Left lobe of liver (tissue), 2 donors: Measurements from ENCODE around the gene SORCS2. TPM values are rescaled to one million over a fixed set of nuclear protein-coding genes. Genes with fewer than 3 reads are reported as not detected.

ENCODE experiments used
- ATAC-seq: fragments of 200-7000 bp; cut with Tn5 transposase; one replicate; pipeline ENCODE4 v1.9.1; 2020; ENCODE audit warnings: mild to moderate bottlenecking, moderate library complexity
- DNase-seq: peaks from one replicate; pipeline ENCODE4 v3.0.0-alpha.2; 2020; ENCODE audit warnings: low spot score
- total RNA-seq: library from RNA; stranded (reverse); gene quantifications from one replicate; pipeline ENCODE4 v1.2.1, GENCODE V29; 2021
- donor health status: DM: no; HTN: no; CAD: no; lungs with moderate emphysema.
- donor health status: DM: no; HTN: yes; CAD: no.

SORCS2 gene
- total RNA-seq, 1 donor from 2014 or later, result 0.35 TPM

DNA sequence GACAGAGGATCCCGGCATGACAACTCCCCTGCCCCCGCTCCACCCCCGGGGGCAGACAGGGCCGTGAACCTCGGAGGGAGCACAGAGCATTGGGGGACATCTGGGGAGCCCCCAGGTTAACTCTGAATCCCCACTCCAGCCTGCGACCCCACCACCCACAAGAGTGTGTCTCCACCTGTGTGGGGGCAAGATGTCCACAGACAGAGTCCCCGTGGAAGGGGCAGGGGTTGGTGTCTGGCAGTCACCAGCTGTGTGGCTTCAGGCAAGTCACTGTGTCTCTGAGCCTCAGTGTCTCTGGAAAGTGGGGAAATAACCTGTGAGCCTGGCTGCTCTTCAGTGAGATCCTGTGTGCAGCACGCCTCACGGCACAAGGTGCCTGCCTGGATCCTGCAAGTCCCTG lies 508.3 kb downstream of the SORCS2 start:
- ATAC-seq (no peak), DNase-seq (no peak)

DNA sequence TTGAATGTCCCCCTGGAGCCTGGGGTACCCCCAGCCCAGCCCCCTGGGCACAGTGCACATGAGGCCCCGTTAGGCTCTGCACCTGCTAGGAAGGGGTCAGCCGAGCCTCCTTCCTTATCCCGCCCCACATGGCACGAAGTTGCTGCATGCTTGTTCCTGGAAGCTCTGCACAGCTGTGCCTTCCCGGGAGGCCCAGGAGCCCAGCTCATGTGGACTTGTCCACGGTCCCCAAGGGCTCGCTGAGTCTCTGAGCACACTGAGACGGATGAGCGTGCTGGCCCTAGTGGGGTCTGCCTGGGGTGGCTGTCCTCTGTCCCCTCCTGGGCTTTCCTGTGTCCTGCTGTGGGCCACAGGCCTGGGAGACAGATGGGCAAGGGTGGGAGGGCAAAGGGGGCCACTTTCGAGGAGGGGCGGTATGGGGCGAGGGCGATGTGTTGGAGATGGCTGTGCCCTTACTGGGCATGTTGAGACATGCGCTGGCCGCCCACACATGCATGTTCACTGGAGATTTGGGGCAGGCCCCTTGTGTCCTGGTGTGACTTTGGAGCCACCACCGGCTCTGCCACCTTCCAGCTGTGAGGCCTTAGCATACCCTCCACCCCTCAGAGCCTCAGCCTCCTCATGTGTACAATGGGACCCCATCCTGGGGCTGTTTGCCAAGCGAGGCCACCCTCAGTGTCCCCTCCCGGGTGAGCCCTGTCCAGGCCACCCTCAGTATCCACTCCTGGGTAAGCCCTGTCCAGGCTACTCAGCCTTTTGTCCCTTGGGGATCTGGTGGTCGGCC lies 509.7 kb downstream of the SORCS2 start:
- DNase-seq (no peak), ATAC-seq (no peak)

DNA sequence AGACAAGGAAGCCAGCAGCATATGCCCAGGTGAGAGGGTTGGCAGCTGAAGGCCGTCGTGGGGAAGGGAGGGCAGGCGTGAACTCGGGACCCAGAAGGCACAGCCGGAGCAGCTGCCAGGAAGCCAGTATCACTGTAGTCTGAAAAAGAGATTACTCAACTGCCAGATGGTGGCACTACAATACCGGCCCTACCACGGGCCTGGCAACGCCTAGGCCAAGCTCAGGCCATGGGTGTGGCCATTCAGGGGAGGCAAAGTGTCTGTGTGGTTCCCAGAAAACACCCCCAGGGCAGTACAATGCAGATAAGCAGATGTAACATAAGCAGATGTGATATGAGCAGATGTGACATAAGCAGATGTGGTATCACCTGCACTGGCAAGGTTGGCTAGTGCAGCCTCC lies 511.4 kb downstream of the SORCS2 start:
- ATAC-seq (no peak), DNase-seq (no peak)

- no peak for ATAC-seq
Observed at GRCh38 chr4:7704091-7704490, 511.8 kb downstream of the SORCS2 start.

DNA sequence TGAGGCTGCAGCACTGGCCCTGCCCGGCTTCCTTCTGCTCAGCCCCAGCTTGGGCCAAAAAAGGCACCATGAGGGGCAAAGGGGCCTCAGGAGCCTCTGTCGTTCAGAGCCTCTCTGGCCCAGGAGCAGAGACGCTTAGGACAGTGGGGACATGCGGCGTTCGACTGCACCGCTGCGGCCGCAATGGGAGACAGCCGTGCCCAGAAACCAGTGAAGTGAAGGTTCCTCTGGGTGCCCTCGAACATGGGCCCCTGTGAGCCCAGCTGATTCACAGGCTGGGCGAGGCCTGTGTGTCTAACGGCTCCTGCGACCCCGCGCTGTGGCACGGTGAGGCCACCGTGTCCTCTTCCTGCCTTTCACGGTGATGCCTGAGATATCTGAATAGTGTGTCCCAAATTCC lies 512.3 kb downstream of the SORCS2 start:
- DNase-seq, result no peak
- no peak for ATAC-seq

More at GRCh38 chr4:7704091-7704490, 511.8 kb downstream of the SORCS2 start:
- no peak for DNase-seq

DNA sequence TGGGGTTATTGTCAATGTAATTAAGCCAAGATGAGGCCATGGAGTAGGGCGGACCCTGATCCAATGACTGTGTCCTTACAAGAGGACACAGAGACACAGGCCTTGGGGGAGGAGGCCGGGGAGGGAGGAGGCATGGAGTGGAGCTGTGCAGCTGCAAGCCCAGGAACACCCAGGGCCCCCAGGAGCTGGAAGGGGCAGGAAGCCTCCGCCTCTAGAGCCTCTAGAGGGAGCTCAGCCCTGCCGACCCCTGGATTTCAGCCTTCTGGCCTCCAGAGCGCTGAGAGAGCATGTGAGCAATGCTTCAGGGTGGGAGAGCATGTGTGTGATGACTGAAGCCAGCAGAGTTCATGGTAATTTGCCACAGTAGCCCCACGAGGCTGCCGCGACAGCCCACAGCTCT lies 512.7 kb downstream of the SORCS2 start:
- ATAC-seq, result no peak
- no peak for DNase-seq

- no peak for ATAC-seq
- no peak for DNase-seq
Observed at GRCh38 chr4:7705593-7705992, 513.3 kb downstream of the SORCS2 start.

GRCh38 chr4:7708238-7708637 lies 515.9 kb downstream of the SORCS2 start:
- no peak for ATAC-seq
- DNase-seq, result no peak

GRCh38 chr4:7708981-7709380 lies 516.6 kb downstream of the SORCS2 start:
- ATAC-seq (no peak), DNase-seq (no peak)

DNA sequence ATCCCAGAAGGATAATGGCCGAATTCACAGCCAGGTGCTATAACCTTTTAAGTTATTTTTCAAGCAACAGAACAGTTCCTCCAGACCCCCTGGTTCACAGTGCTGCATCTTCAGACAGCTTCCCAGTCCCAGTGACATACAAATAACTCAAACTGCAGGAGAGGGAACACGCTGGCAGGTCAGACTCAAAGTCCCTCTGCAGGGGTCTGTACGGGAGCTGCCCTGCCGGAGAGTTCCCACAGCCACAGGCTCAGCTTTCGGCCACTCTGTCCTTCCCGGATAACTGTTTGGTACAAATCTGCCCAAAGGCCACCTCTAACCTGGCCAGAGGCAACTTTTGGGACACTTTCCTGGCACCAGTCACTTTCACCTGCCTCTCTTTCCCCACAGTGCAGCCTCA lies 517.1 kb downstream of the SORCS2 start:
- no peak for DNase-seq
- ATAC-seq, result no peak

DNA sequence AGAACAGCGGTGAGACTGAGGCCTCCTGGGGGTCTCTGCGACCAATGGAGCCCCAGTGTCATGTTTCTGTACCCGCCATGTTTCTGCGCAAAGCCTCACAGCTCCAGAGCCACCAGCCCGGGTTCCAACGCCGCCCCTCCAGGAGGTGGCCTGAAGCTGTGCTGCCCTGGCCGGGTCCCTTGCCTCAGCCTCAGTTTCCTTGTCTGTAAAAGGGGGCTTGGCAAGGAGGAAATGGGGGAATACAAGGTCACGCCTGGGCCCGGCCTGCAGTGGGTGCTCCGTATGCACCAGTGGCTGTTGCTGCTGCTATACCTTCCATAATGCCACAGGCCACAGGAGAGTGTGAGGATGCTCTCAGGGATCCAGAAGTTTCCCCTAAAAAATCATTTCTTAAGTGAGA lies 517.8 kb downstream of the SORCS2 start:
- DNase-seq (no peak), ATAC-seq (no peak)

DNA sequence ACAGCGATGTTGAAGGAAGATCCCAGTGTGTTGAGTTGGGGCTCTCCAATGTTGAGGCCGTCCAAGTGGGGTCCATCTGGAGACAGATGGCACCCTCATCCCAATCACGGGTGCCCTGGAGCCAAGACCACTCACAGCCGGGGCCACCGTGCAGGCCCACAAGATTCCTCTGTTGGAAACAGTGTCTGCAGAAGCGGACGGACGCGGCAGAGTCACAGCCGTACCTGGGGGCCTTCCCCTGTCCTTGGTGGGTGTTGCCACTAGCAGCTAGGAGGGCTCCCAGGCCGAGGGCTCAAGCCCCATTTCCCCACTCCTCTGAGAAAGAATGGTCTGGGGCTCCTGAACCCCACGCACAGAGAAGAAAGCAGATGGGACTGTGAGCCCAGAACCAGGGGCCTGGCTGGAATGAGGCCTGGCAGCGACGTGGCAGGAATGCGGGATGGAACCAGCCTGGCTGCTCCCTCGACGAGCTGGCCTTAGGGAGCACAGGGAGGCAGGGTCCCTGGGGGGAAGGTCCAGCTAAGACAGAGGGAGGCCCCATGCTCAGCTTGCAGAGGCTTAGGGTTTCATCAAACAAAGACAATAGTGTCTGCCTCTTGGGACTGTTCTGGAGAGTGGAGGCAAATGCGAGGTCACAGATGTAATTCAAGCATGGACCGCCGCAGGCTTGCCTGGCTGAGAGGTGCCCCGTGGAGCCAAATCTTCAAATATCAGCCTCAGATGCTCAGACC lies 518.4 kb downstream of the SORCS2 start:
- ATAC-seq (no peak), DNase-seq (no peak)

GRCh38 chr4:7711307-7711963 lies 519.1 kb downstream of the SORCS2 start:
- DNase-seq, result no peak
- no peak for ATAC-seq

GRCh38 chr4:7712021-7712671 lies 519.8 kb downstream of the SORCS2 start:
- no peak for DNase-seq
- no peak for ATAC-seq

GRCh38 chr4:7713757-7714156 lies 521.4 kb downstream of the SORCS2 start:
- DNase-seq (no peak), ATAC-seq (no peak)

- ATAC-seq (no peak), DNase-seq (no peak)
Observed at GRCh38 chr4:7714176-7714575, 521.8 kb downstream of the SORCS2 start.

DNA sequence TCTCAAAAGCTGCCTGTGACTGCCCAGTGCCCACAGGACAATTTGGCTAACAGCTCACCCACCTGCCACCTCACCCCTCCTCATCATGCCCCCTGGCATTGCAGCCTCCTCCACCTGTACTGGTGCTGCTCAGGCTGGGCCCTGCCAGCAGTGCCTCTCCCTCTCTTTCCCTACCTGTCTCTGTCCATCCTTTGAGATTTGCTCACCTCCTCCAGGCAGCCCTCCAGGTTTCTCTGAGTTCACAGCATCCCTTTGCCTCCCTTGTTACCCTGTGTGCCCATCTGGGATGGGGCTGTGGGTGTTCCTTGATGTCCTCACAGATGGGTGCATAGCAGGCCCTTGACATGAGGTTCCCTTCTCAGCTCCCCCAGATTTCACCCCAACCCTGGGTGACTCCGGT lies 522.4 kb downstream of the SORCS2 start:
- no peak for ATAC-seq
- DNase-seq, result no peak

GRCh38 chr4:7715271-7716009 lies 523.1 kb downstream of the SORCS2 start:
- no peak for DNase-seq
- ATAC-seq, result no peak

DNA sequence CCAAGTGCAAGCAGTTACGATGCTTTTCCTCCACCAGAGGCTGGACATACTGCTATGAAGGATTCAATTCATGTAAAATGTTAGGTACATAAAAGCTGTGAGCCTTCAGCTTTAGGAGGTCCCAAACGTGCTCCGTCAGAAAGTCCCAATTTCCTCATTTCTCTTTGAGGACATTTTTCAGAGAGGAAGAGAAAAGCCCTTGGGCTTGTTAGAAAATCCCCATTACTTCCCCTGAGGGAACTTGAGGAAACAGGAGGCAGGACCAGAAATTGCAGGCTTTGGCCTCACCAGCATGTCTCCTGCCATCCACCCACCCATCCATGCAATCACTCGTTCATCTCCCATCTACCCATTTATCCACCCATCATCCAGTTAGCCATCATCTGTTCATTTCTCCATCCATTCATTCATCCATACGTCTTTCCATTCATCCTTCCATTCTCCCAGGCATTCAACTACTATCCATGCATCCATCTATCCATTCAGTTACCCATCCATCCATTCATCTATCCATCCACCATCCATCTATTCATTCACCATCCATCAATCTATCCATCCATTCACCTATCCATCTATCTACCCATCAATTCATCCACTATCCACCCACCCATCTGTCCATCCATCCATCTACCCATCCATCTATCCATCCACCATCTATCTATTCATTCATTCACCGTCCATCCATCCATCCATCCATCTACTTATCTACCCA lies 523.8 kb downstream of the SORCS2 start:
- no peak for ATAC-seq
- no peak for DNase-seq

DNA sequence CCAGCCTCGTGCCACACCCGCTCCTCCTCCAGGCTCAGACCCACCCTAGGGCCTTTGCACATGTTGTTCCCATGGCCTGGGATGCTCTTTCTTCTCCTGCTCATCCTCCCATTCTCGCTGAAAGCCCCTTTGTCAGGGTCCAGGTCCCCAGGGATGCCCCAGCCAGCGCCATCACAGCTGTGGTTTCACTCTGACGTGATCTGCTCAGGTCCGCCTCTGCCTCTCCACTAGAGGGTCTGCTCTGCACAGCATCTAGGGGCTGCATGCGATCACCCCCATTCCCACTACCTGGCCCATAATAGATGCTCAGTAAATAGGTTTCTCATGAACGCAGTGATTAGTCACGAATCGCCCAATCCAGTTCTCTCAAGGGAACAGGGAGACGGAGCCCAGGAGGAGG lies 524.8 kb downstream of the SORCS2 start:
- no peak for ATAC-seq

More for the DNA sequence above, 524.8 kb downstream of the SORCS2 start:
- DNase-seq, result no peak
